Measurements from ENCODE around the gene SULT4A1. TPM values are rescaled to one million over a fixed set of nuclear protein-coding genes. Genes with fewer than 3 reads are reported as not detected.
A peak's percentile ranks its signal among the peaks of the same experiment; 100 is the strongest.

Gene SULT4A1
- total and polyA plus RNA-seq, 3 donors from 2014 or later, result 10.3 to 11.9 (median 11.2) TPM

- DNase-seq, result no peak
- WGBS, 2 donors, result 88% methylated on average over 14 to 16 of the region's 16 CpGs
- intact Hi-C loops (cut with DNase I; ENCODE audit: low total_unique reads), result no loop called here
Observed at GRCh38 chr22:43827926-43828724, 34.2 kb downstream of the SULT4A1 start.

GRCh38 chr22:43827003-43827735 lies 35.1 kb downstream of the SULT4A1 start:
- H3K27ac ChIP-seq, result no peak overlapping the region
- intact Hi-C loops (cut with DNase I; ENCODE audit: low total_unique reads), result no loop called here
- TF ChIP-seq POLR2A (IDR thresholded peaks at IDR 0.05) (no peak), CTCF (IDR thresholded peaks at IDR 0.05) (no peak)
- no peaks in the 10 kb centered on the region for H3K27me3 ChIP-seq
- H3K4me1 ChIP-seq, result peaks cover 5% of the 10 kb centered on the region
- no peak overlapping the region for H3K4me3 ChIP-seq
- no peaks in the 10 kb centered on the region for H3K36me3 ChIP-seq (ENCODE audit: low read depth, missing control alignments)
- no peak for DNase-seq
- H3K9me3 ChIP-seq, result no peaks in the 10 kb centered on the region
- 74% methylated on average over 13 of the region's 13 CpGs for WGBS, 2 donors

More at GRCh38 chr22:43827926-43828724, 34.2 kb downstream of the SULT4A1 start:
- Histone ChIP-seq H3K36me3 (ENCODE audit: low read depth, missing control alignments) (no peaks in the 10 kb centered on the region), H3K4me1 (peaks cover 5% of the 10 kb centered on the region), H3K9me3 (no peaks in the 10 kb centered on the region), H3K4me3 (no peak overlapping the region), H3K27me3 (no peaks in the 10 kb centered on the region), H3K27ac (no peak overlapping the region)
- TF ChIP-seq POLR2A (IDR thresholded peaks at IDR 0.05) (no peak), CTCF (IDR thresholded peaks at IDR 0.05) (no peak)

- H3K27ac ChIP-seq, result no peak overlapping the region
- H3K4me3 ChIP-seq, result no peak overlapping the region
- H3K36me3 ChIP-seq (ENCODE audit: low read depth, missing control alignments), result no peaks in the 10 kb centered on the region
- no peaks in the 10 kb centered on the region for H3K9me3 ChIP-seq
- H3K4me1 ChIP-seq, result peaks cover 5% of the 10 kb centered on the region
- TF ChIP-seq CTCF (IDR thresholded peaks at IDR 0.05), result no peak
- no peak for TF ChIP-seq POLR2A (IDR thresholded peaks at IDR 0.05)
- no peaks in the 10 kb centered on the region for H3K27me3 ChIP-seq
- 66 to 77% methylated on average over 12 to 16 of the region's 16 CpGs for WGBS, 2 donors
- peak; percentile 50 for DNase-seq
- intact Hi-C loops (cut with DNase I; ENCODE audit: low total_unique reads), result no loop called here
Observed at GRCh38 chr22:43826142-43827002, 35.9 kb downstream of the SULT4A1 start.

- H3K27ac ChIP-seq, result no peak overlapping the region
- H3K4me1 ChIP-seq, result peaks cover 5% of the 10 kb centered on the region
- no peak for DNase-seq
- no peak overlapping the region for H3K4me3 ChIP-seq
- intact Hi-C loops (cut with DNase I; ENCODE audit: low total_unique reads), result no loop called here
- TF ChIP-seq CTCF (IDR thresholded peaks at IDR 0.05) (no peak), POLR2A (IDR thresholded peaks at IDR 0.05) (no peak)
- no peaks in the 10 kb centered on the region for H3K27me3 ChIP-seq
- WGBS, 2 donors, result 94 to 95% methylated on average over 11 of the region's 11 CpGs
- no peaks in the 10 kb centered on the region for H3K9me3 ChIP-seq
- H3K36me3 ChIP-seq (ENCODE audit: low read depth, missing control alignments), result no peaks in the 10 kb centered on the region
Observed at GRCh38 chr22:43825651-43826050, 36.7 kb downstream of the SULT4A1 start.

Measured in testis (tissue), 3 donors.